Stomach (tissue), 9 donors: ENCODE results near the gene CD300C. TPM values are rescaled to one million over a fixed set of nuclear protein-coding genes. Genes with fewer than 3 reads are reported as not detected.
"Not testable (repeated sequence)": the region's sequence is repeated elsewhere in the genome, so short reads cannot be mapped to it uniquely, and the experiment has no call there.

Experiments
- DNase-seq, 2 donors: peaks; one replicate each; pipeline versions ENCODE4 v3.0.0 to v3.0.0-alpha.2; 2013 to 2019
- H3K27ac ChIP-seq, 5 donors: fragments of 200-600 bp in 4 of 5; sonication (generic) in 4 of 5; one replicate each; pipeline ENCODE4 v1.5.1; 2013 to 2019; ENCODE audit warnings: mild to moderate bottlenecking in 1 of 5, moderate library complexity in 1 of 5
- H3K27me3 ChIP-seq, 3 donors: fragments of 200-600 bp; sonication (generic); one replicate each; pipeline ENCODE4 v1.5.1; 2017 to 2019; ENCODE audit warnings: mixed run types in 1 of 3
- H3K36me3 ChIP-seq, 4 donors: fragments of 200-600 bp; sonication (generic); 1 replicate in 3 of 4; 2 replicates in 1 of 4; pipeline ENCODE4 v1.5.1; 2016 to 2019
- H3K4me1 ChIP-seq, 4 donors: fragments of 200-600 bp; sonication (generic); one replicate each; pipeline ENCODE4 v1.5.1; 2016 to 2019
- H3K4me3 ChIP-seq, 4 donors: fragments of 200-600 bp; sonication (generic) in 3 of 4; one replicate each; pipeline ENCODE4 v1.5.1; 2016 to 2019; ENCODE audit warnings: mild to moderate bottlenecking in 1 of 4
- H3K9me3 ChIP-seq, 4 donors: fragments of 200-600 bp; sonication (generic); one replicate each; pipeline ENCODE4 v1.5.1; 2016 to 2019
- EP300 ChIP-seq: sonication (generic); formaldehyde crosslinking; IDR thresholded peaks from one replicate; pipeline ENCODE4 v1.6.1; 2017; ENCODE audit warnings: antibody characterized with exemption
- POLR2A ChIP-seq, 4 donors: fragments of 450-650 bp; IDR thresholded peaks; one replicate each; pipeline ENCODE4 v1.6.1; 2016; ENCODE audit warnings: antibody characterized with exemption in 4 of 4, control low read depth in 2 of 4, mild to moderate bottlenecking in 1 of 4, moderate library complexity in 1 of 4
- POLR2AphosphoS5 ChIP-seq, 3 donors: sonication (generic); formaldehyde crosslinking; IDR thresholded peaks; one replicate each; pipeline ENCODE4 v1.6.1; 2016; ENCODE audit warnings: antibody characterized with exemption in 3 of 3
- WGBS, 5 donors: extraction: QIAGEN DNeasy Blood & Tissue Kit in 3 of 5; methylation state at CpG; one replicate each; pipeline versions ENCODE4 v1.1.5 to v1.1.7; 2013 to 2018; 5-methylcytosine and 5-hydroxymethylcytosine counted together
- intact Hi-C: fragments of 100-400 bp; cut with DNase I; formaldehyde crosslinking; loops from one replicate; pipeline ENCODE4 v1.15.1; 2023; ENCODE audit warnings: low total_unique reads
- polyA plus RNA-seq, 3 donors: library from polyadenylated mRNA; stranded (reverse); fragments of 200-250 nt; gene quantifications; one replicate each; pipeline ENCODE4 v1.2.3, GENCODE V29; 2013
- total RNA-seq, 5 donors: library from RNA; depleted of rRNA; stranded (reverse); fragments of >200 nt; gene quantifications; one replicate each; pipeline versions ENCODE4 v1.1.0 to v1.2.3, GENCODE V29; 2014 to 2016
- TF ChIP-seq, protein P1 (sequence below), 7 experiments: fragments of 450-650 bp in 4 of 7; fragments of 200-600 bp in 3 of 7; sonication (generic) in 3 of 7; IDR thresholded peaks; one replicate each; pipeline ENCODE4 v1.5.1; 2016 to 2019; ENCODE audit warnings: antibody characterized with exemption in 7 of 7, control low read depth in 2 of 7, mild to moderate bottlenecking in 1 of 7
- donor health status: healthy with polysubstance abuse.
- donor health status: Bipolar disorder and iron deficiency.
- donor health status: healthy.

The CD300C gene
- total and polyA plus RNA-seq, 8 donors, result 0.13 to 1.6 (median 0.75) TPM; not detected in 5

DNA sequence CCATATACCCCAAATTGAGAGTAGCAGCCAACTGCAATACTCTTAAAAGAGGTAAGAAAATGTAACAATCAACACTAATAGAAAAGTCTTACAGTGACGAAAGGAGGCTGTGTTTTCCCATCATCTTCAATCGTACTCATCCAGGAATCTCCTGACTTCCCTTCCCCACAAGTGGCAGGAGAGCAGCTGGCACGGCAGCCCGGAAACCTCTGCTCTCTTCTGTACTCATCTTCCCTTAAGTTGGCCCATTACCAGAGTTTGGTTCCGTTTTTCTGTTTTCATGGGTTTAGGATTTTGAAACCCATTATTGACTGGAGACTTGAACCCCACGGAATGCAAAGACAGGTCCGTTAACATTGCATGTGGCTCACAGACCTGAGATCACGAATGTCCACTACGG, 33.1 kb upstream of the CD300C start:
- Histone ChIP-seq H3K4me1 (no peaks in the 10 kb centered on the region), H3K4me3 (no peak overlapping the region), H3K27ac (no peak overlapping the region), H3K36me3 (no peaks in the 10 kb centered on the region), H3K9me3 (no peaks in the 10 kb centered on the region), H3K27me3 (peaks cover 0 to 6% (median 0%) of the 10 kb centered on the region in 3 donors)
- intact Hi-C loops, result no loop called here
- no peak for DNase-seq
- TF ChIP-seq, protein P1, sequence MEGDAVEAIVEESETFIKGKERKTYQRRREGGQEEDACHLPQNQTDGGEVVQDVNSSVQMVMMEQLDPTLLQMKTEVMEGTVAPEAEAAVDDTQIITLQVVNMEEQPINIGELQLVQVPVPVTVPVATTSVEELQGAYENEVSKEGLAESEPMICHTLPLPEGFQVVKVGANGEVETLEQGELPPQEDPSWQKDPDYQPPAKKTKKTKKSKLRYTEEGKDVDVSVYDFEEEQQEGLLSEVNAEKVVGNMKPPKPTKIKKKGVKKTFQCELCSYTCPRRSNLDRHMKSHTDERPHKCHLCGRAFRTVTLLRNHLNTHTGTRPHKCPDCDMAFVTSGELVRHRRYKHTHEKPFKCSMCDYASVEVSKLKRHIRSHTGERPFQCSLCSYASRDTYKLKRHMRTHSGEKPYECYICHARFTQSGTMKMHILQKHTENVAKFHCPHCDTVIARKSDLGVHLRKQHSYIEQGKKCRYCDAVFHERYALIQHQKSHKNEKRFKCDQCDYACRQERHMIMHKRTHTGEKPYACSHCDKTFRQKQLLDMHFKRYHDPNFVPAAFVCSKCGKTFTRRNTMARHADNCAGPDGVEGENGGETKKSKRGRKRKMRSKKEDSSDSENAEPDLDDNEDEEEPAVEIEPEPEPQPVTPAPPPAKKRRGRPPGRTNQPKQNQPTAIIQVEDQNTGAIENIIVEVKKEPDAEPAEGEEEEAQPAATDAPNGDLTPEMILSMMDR (IDR thresholded peaks at IDR 0.05), result no peak
- TF ChIP-seq EP300, result no peak
- no peak for TF ChIP-seq POLR2AphosphoS5 (IDR thresholded peaks at IDR 0.05)
- no peak for TF ChIP-seq POLR2A (IDR thresholded peaks at IDR 0.05)
- WGBS, 5 donors, result 78 to 85% (median 81%) methylated on average over 9 of the region's 9 CpGs

DNA sequence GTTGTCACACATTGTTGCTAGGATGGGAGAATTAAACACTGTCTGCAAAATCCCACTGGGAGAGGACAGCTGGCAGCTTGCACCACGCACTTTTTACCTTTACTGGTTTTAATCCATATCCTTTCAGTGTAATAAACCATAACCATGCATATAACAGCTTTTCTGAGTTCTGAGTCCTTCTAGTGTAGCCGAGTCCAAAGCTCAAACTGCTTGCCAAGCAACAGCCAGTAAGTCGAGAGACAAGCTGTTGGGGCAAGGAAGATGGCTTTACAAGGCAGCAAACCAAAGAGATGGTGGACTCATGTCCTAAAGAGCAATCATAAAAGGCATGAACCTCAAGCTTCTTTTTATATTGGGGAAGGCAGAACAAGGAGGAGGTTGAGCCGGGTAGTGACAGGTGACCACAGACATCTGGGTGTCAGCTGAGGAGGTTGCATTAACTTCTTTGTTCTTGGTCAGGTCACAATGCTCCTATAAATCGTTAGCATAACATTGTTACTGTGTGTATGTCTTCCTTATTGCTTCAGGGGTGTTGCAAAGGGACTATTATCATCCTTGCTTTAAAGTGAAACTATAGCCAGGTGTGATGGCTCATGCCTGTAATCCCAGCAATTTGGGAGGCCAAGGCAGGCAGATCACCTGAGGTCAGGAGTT, 28.7 kb upstream of the CD300C start:
- no peak for DNase-seq
- intact Hi-C loops, result no loop called here
- H3K36me3 ChIP-seq, result no peaks in the 10 kb centered on the region
- TF ChIP-seq POLR2AphosphoS5 (IDR thresholded peaks at IDR 0.05) (no peak), EP300 (no peak), POLR2A (IDR thresholded peaks at IDR 0.05) (no peak)
- TF ChIP-seq, protein P1 (IDR thresholded peaks at IDR 0.05), result no peak
- no peak overlapping the region for H3K27ac ChIP-seq
- H3K9me3 ChIP-seq, result peaks cover 0 to 6% (median 0%) of the 10 kb centered on the region in 4 donors
- no peak overlapping the region for H3K4me3 ChIP-seq
- peaks cover 0 to 6% (median 0%) of the 10 kb centered on the region in 3 donors for H3K27me3 ChIP-seq
- H3K4me1 ChIP-seq, result peaks cover 0 to 5% (median 0%) of the 10 kb centered on the region in 4 donors
- WGBS, 5 donors, result 62 to 76% (median 72%) methylated on average over 5 of the region's 5 CpGs

DNA sequence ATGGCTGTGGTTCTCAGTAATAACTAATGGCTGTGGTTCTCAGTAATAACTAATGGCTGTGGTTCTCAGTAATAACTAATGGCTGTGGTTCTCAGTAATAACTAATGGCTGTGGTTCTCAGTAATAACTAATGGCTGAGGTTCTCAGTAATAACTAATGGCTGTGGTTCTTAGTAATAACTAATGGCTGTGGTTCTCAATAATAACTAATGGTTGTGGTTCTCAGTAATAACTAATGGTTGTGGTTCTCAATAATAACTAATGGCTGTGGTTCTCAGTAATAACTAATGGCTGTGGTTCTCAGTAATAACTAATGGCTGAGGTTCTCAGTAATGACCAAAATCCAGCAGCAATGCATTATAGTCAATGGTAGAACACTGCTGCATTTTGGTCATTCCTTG, 27.7 kb upstream of the CD300C start:
- H3K4me3 ChIP-seq, H3K36me3 ChIP-seq, DNase-seq, H3K9me3 ChIP-seq, intact Hi-C loops, H3K27ac ChIP-seq, H3K27me3 ChIP-seq: not testable (repeated sequence)
- H3K4me1 ChIP-seq, result peaks cover 0 to 15% (median 0%) of the 10 kb centered on the region in 4 donors

DNA sequence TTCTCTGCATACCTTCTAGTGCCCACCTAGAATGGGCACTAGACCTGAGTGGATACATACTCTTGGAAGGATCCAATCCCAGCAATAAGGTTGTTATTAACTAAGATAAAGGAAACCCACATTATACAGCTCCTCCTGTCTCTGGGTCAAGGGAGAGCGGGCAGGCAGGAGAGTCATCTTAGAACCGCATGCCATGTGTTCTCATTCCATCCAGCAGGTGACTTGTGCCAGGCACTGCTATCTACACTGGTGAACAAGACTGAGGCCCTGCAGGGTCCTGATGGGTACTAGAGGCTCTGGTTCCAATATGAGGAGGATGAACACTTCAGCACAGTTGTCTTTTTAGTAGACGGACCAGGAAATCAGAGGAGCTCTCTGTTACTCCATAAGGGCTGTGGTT, 27.3 kb upstream of the CD300C start:
- intact Hi-C loops, result no loop called here
- H3K27me3 ChIP-seq, result peaks cover 0 to 6% (median 0%) of the 10 kb centered on the region in 3 donors
- no peaks in the 10 kb centered on the region for H3K36me3 ChIP-seq
- peaks cover 0 to 6% (median 0%) of the 10 kb centered on the region in 4 donors for H3K9me3 ChIP-seq
- TF ChIP-seq, protein P1 (IDR thresholded peaks at IDR 0.05), result no peak
- TF ChIP-seq EP300 (no peak), POLR2A (IDR thresholded peaks at IDR 0.05) (no peak), POLR2AphosphoS5 (IDR thresholded peaks at IDR 0.05) (no peak)
- H3K4me1 ChIP-seq, result peaks cover 0 to 17% (median 0%) of the 10 kb centered on the region in 4 donors
- H3K27ac ChIP-seq, result no peak overlapping the region
- no peak for DNase-seq
- no peak overlapping the region for H3K4me3 ChIP-seq
- 76 to 87% (median 78%) methylated on average over 3 of the region's 3 CpGs for WGBS, 5 donors

DNA sequence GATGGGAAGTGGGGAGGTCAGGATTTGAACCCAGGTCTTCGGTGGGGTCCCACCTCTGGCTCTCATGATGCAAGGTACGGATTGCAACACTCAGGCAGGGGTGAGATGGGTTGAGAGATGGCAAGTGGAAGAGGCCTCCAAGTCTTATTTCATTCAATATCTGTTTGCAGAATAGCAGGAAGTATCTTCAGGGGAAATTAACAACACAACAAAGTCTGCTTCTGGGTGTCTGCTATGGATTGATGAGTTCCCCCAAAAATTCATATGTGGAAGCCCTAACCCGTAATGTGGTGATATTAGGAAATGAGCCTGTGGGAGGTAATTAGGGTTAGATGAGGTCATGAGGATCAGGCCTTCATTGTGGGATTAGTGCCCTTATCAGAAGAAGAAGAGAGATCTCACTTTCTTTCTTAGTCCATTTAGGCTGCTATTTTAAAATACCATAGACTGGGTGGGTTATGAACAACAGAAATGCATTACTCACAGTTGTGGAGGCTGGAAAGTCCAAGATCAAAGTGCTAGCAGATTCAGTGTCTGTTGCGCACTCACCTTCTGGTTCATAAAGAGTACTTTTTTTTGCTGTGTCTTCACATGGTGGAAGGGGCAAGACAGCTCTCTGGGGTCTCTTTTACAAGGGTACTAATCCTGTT, 25.8 kb upstream of the CD300C start:
- H3K4me3 ChIP-seq, result no peak overlapping the region
- DNase-seq, result no peak

More for the DNA sequence above, 25.8 kb upstream of the CD300C start:
- peaks cover 0 to 6% (median 0%) of the 10 kb centered on the region in 4 donors for H3K9me3 ChIP-seq
- intact Hi-C loops, result no loop called here
- H3K27ac ChIP-seq, result no peak overlapping the region
- WGBS, 5 donors, result 67 to 82% (median 75%) methylated on average over 4 of the region's 4 CpGs
- no peaks in the 10 kb centered on the region for H3K36me3 ChIP-seq
- peaks cover 0 to 6% (median 0%) of the 10 kb centered on the region in 3 donors for H3K27me3 ChIP-seq
- TF ChIP-seq, protein P1 (IDR thresholded peaks at IDR 0.05), result no peak
- TF ChIP-seq EP300 (no peak), POLR2AphosphoS5 (IDR thresholded peaks at IDR 0.05) (no peak), POLR2A (IDR thresholded peaks at IDR 0.05) (no peak)
- peaks cover 0 to 17% (median 0%) of the 10 kb centered on the region in 4 donors for H3K4me1 ChIP-seq
